Stomach (tissue), 4 donors: Measurements from ENCODE around the gene PLEKHH2.

Source experiments
- CTCF ChIP-seq, 7 experiments: fragments of 450-650 bp in 4 of 7; fragments of 200-600 bp in 3 of 7; sonication (generic) in 3 of 7; IDR thresholded peaks; one replicate each; pipeline ENCODE4 v1.5.1; 2016 to 2019; ENCODE audit warnings: antibody characterized with exemption in 7 of 7, control low read depth in 2 of 7, mild to moderate bottlenecking in 1 of 7
- POLR2AphosphoS5 ChIP-seq, 3 donors: sonication (generic); formaldehyde crosslinking; IDR thresholded peaks; one replicate each; pipeline ENCODE4 v1.6.1; 2016; ENCODE audit warnings: antibody characterized with exemption in 3 of 3

- TF ChIP-seq CTCF (IDR thresholded peaks at IDR 0.05) (no peak), POLR2AphosphoS5 (IDR thresholded peaks at IDR 0.05) (no peak)
These were observed 150.8 kb downstream of the PLEKHH2 start for GRCh38 chr2:43787895-43788294.
